Measurements from ENCODE around the gene WDCP.

DNA sequence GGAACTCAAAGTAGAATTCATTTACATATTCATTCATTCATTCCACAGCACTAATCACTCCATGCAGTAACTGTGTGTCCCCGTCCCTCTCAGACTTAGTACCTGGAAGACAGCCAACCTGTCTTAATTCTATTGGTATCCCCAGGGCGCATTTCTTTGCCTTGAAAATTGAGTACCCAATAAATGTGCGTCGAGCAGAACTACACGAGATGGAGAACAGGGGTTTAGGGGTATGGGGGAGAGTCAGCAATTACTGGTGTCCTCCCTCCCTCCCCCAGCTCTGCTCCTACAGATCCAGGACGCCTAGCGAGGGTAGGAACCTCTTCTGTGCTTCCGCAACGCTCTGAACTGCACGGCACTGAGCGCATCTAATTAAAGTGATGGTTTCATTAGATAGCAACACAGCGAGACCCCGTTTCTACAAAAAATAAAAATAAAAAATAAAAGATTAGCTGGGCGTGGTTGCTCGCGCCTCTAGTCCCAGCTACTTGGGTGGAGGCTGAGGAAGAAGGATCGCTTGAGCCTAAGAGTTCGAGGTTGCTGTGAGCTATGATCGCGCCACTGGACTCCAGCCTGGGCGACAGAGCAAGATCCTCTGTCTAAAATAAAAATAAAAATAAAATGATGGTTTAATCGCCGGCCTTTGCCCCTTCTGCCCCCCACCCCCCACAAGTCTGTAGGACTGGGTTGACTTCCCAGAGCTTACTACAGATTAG lies 1.7 kb upstream of the WDCP start:
- TF ChIP-seq POLR2A (IDR thresholded peaks at IDR 0.05; ENCODE audit: low read depth, low read length) (no peak), EZH2 (IDR thresholded peaks at IDR 0.05; ENCODE audit: borderline replicate concordance, low read depth, low read length, severe bottlenecking) (no peak), JUN (IDR thresholded peaks at IDR 0.05; ENCODE audit: borderline replicate concordance, insufficient read depth, insufficient read length, low read depth) (no peak), MYC (IDR thresholded peaks at IDR 0.05; ENCODE audit: low read depth, low read length) (no peak), POLR2AphosphoS5 (IDR thresholded peaks at IDR 0.05; ENCODE audit: insufficient read depth, low read depth, low read length) (no peak)
- TF ChIP-seq, protein P1, sequence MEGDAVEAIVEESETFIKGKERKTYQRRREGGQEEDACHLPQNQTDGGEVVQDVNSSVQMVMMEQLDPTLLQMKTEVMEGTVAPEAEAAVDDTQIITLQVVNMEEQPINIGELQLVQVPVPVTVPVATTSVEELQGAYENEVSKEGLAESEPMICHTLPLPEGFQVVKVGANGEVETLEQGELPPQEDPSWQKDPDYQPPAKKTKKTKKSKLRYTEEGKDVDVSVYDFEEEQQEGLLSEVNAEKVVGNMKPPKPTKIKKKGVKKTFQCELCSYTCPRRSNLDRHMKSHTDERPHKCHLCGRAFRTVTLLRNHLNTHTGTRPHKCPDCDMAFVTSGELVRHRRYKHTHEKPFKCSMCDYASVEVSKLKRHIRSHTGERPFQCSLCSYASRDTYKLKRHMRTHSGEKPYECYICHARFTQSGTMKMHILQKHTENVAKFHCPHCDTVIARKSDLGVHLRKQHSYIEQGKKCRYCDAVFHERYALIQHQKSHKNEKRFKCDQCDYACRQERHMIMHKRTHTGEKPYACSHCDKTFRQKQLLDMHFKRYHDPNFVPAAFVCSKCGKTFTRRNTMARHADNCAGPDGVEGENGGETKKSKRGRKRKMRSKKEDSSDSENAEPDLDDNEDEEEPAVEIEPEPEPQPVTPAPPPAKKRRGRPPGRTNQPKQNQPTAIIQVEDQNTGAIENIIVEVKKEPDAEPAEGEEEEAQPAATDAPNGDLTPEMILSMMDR (IDR thresholded peaks at IDR 0.05; ENCODE audit: extremely low read depth in 1 of 2, insufficient read depth in 1 of 2, low read depth in 1 of 2, low read length in 2 of 2), result no peak
- TF ChIP-seq, protein P2, sequence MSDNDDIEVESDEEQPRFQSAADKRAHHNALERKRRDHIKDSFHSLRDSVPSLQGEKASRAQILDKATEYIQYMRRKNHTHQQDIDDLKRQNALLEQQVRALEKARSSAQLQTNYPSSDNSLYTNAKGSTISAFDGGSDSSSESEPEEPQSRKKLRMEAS (IDR thresholded peaks at IDR 0.05; ENCODE audit: insufficient read depth, insufficient read length), result no peak
